ENCODE measurements around the gene NIPA2. TPM values are rescaled to one million over a fixed set of nuclear protein-coding genes. Genes with fewer than 3 reads are reported as not detected.

NIPA2 gene
- total RNA-seq, 4 donors from 2014 or later, result 22.5 to 36.4 (median 35.2) TPM

- no peaks in the 10 kb centered on the region for H3K4me1 ChIP-seq
- TF ChIP-seq CTCF (IDR thresholded peaks at IDR 0.05), result no peak
- no peak for TF ChIP-seq POLR2AphosphoS5 (IDR thresholded peaks at IDR 0.05)
- no peak for TF ChIP-seq EP300 (IDR thresholded peaks at IDR 0.05)
- TF ChIP-seq POLR2A (IDR thresholded peaks at IDR 0.05), result no peak
- no peaks in the 10 kb centered on the region for H3K27me3 ChIP-seq
- H3K27ac ChIP-seq, result no peak overlapping the region
- H3K36me3 ChIP-seq, result peaks cover 32% of the 10 kb centered on the region
- no peaks in the 10 kb centered on the region for H3K9me3 ChIP-seq
- 93% methylated on average over 2 of the region's 2 CpGs for WGBS
- H3K4me3 ChIP-seq, result no peak overlapping the region
- DNase-seq (ENCODE audit: low spot score in 2 of 2), result no peak
Measured at GRCh38 chr15:22819651-22820050, 18.8 kb upstream of the NIPA2 start.

DNA sequence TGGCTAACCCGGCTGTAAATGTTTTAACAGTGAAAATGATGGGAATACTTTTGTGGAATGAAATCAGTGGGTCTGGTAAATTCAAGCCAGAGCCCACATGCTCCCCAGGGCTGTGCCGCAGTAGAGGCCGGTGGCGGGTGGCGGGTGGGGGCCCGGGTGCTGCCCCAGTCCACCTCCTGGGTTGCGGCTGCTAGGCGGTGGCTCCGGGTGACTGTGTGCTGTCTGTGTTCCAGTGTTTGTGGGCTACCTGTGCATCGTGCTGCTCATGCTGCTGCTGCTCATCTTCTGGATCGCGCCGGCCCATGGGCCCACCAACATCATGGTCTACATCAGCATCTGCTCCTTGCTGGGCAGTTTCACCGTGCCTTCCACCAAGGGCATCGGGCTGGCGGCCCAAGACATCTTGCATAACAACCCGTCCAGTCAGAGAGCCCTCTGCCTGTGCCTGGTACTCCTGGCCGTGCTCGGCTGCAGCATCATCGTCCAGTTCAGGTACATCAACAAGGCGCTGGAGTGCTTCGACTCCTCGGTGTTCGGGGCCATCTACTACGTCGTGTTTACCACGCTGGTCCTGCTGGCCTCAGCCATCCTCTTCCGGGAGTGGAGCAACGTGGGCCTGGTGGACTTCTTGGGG lies 14.9 kb upstream of the NIPA2 start:
- Histone ChIP-seq H3K36me3 (peaks cover 53% of the 10 kb centered on the region), H3K27ac (no peak overlapping the region), H3K27me3 (no peaks in the 10 kb centered on the region), H3K4me1 (no peaks in the 10 kb centered on the region), H3K9me3 (no peaks in the 10 kb centered on the region), H3K4me3 (no peak overlapping the region)
- DNase-seq (ENCODE audit: low spot score in 2 of 2), result no peak
- no peak for TF ChIP-seq POLR2AphosphoS5 (IDR thresholded peaks at IDR 0.05)
- TF ChIP-seq CTCF (IDR thresholded peaks at IDR 0.05), result no peak
- TF ChIP-seq POLR2A (IDR thresholded peaks at IDR 0.05), result no peak
- TF ChIP-seq EP300 (IDR thresholded peaks at IDR 0.05), result no peak
- WGBS, result 99% methylated on average over 23 of the region's 29 CpGs

- H3K4me3 ChIP-seq, result no peak overlapping the region
- 65% methylated on average over 1 of the region's 1 CpG for WGBS
Measured at GRCh38 chr15:22827125-22827524, 11.3 kb upstream of the NIPA2 start.

DNA sequence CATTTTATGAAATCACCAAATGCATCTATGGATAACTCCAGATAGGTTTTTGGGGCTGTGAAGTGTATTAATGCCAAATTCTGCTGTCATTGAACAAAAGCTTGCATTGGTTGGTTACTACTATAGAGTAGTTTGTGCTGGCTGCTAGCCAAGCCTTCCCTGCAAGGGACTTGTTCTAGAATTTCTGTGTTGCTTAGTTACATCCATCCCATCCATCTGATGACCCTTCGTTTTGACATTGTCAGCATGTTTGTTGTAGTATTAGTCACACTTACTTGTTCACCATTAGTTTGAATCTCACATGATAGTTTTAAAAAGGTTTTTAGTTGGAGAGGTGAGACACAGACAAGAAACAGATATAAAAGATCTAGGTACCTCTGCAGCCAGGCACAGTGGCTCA lies 7.0 kb upstream of the NIPA2 start:
- no peak for DNase-seq (ENCODE audit: low spot score in 2 of 2)
- Histone ChIP-seq H3K36me3 (peaks cover 12% of the 10 kb centered on the region), H3K27ac (no peak overlapping the region), H3K9me3 (no peaks in the 10 kb centered on the region), H3K4me1 (no peaks in the 10 kb centered on the region), H3K27me3 (no peaks in the 10 kb centered on the region), H3K4me3 (no peak overlapping the region)
- 74% methylated on average over 1 of the region's 1 CpG for WGBS
- TF ChIP-seq EP300 (IDR thresholded peaks at IDR 0.05), result no peak
- TF ChIP-seq CTCF (IDR thresholded peaks at IDR 0.05), result no peak
- no peak for TF ChIP-seq POLR2AphosphoS5 (IDR thresholded peaks at IDR 0.05)
- TF ChIP-seq POLR2A (IDR thresholded peaks at IDR 0.05), result no peak

More at GRCh38 chr15:22827125-22827524, 11.3 kb upstream of the NIPA2 start:
- Histone ChIP-seq H3K4me1 (no peaks in the 10 kb centered on the region), H3K36me3 (peaks cover 33% of the 10 kb centered on the region), H3K27ac (no peak overlapping the region), H3K27me3 (no peaks in the 10 kb centered on the region), H3K9me3 (no peaks in the 10 kb centered on the region)
- TF ChIP-seq POLR2AphosphoS5 (IDR thresholded peaks at IDR 0.05) (no peak), POLR2A (IDR thresholded peaks at IDR 0.05) (no peak), EP300 (IDR thresholded peaks at IDR 0.05) (no peak), CTCF (IDR thresholded peaks at IDR 0.05) (no peak)
- DNase-seq (ENCODE audit: low spot score in 2 of 2), result no peak

DNA sequence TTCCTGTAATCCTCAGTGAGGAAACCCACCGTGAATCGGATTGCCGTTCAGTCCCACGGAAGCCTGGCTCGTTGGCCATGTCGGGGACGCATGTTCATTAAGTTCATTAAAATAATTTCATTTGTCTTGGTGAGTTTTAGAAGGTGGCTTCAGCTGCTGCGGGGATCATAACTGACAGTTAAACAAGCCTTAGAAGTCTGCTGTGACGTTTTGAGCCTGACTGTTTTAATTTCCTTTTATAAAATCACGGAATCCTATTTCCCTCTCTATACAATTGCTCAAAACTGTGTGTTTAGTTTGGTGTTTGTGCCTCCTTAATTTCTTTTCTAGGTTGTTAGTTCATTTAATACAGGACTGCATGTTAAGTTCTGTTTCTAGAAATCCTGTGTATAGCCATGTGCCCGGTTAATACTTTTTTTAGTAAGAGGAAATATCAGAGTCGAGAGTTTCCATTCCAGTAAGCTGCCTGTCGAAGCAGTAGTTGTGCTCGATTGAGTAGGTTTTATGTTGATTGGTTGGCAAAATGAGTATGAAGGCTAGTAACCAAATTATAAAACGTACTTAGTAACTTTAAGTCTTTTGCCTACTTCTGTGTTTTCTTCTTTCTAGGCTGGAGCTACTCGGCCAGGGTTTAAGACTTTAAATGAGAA lies 705 bp downstream of the NIPA2 start:
- TF ChIP-seq CTCF (IDR thresholded peaks at IDR 0.05) (no peak), EP300 (IDR thresholded peaks at IDR 0.05) (no peak), POLR2AphosphoS5 (IDR thresholded peaks at IDR 0.05) (no peak), POLR2A (IDR thresholded peaks at IDR 0.05) (no peak)
- no peak for DNase-seq (ENCODE audit: low spot score in 2 of 2)
- Histone ChIP-seq H3K9me3 (no peaks in the 10 kb centered on the region), H3K4me1 (peaks cover 18% of the 10 kb centered on the region), H3K27ac (peak overlapping the region; percentile 97), H3K27me3 (no peaks in the 10 kb centered on the region), H3K36me3 (peaks cover 4% of the 10 kb centered on the region), H3K4me3 (peak overlapping the region; percentile 84)
- under 1% methylated on average over 16 of the region's 16 CpGs for WGBS

All from suprapubic skin (tissue), 4 donors.